GM23338 (cell line): ENCODE measurements around the gene PPP2R5D. TPM values are rescaled to one million over a fixed set of nuclear protein-coding genes. Genes with fewer than 3 reads are reported as not detected.

Experiments used
- ATAC-seq: fragments of 200-7000 bp; cut with Tn5 transposase; 3 replicates; pipeline ENCODE4 v1.9.1; 2020
- DNase-seq: peaks from one replicate; pipeline ENCODE4 v3.0.0-alpha.2; 2015; ENCODE audit warnings: low spot score
- H2AFZ ChIP-seq: fragments of 200-600 bp; sonication (generic); 2 replicates; pipeline ENCODE4 v1.8.0; 2016; ENCODE audit warnings: antibody characterized with exemption, mild to moderate bottlenecking, moderate library complexity
- H3F3A ChIP-seq: fragments of 200-600 bp; sonication (generic); replicated peaks from 2 replicates; pipeline ENCODE4 v1.8.0; 2017; ENCODE audit warnings: antibody characterized with exemption, mixed run types, low read depth
- H3K27ac ChIP-seq: fragments of 200-600 bp; sonication (generic); 2 replicates; pipeline ENCODE4 v1.6.1; 2016; ENCODE audit warnings: low read depth
- H3K27me3 ChIP-seq: fragments of 200-600 bp; sonication (generic); 2 replicates; pipeline ENCODE4 v1.8.0; 2016; ENCODE audit warnings: mild to moderate bottlenecking, mixed run types, moderate library complexity; ENCODE audit not compliant: insufficient read depth
- H3K36me3 ChIP-seq: fragments of 200-600 bp; sonication (generic); 2 replicates; pipeline ENCODE4 v1.8.0; 2016; ENCODE audit warnings: mild to moderate bottlenecking; ENCODE audit not compliant: insufficient read depth
- H3K4me1 ChIP-seq: fragments of 200-600 bp; sonication (generic); 2 replicates; pipeline ENCODE4 v1.8.0; 2016; ENCODE audit warnings: mild to moderate bottlenecking, moderate library complexity; ENCODE audit not compliant: insufficient read depth
- H3K4me2 ChIP-seq: fragments of 200-600 bp; sonication (generic); 2 replicates; pipeline ENCODE4 v1.7.1; 2017; ENCODE audit warnings: mixed run types
- H3K4me3 ChIP-seq: fragments of 200-600 bp; sonication (generic); 2 replicates; pipeline ENCODE4 v1.6.1; 2016; ENCODE audit warnings: mixed run types
- H3K79me2 ChIP-seq: fragments of 200-600 bp; sonication (generic); replicated peaks from 2 replicates; pipeline ENCODE4 v1.8.0; 2017; ENCODE audit warnings: mild to moderate bottlenecking; ENCODE audit not compliant: insufficient read depth
- H3K9me2 ChIP-seq: fragments of 200-600 bp; sonication (generic); 2 replicates; pipeline ENCODE4 v1.8.0; 2017; ENCODE audit not compliant: insufficient read depth
- H4K20me1 ChIP-seq: fragments of 200-600 bp; sonication (generic); replicated peaks from 2 replicates; pipeline ENCODE4 v1.8.0; 2017; ENCODE audit warnings: mild to moderate bottlenecking; ENCODE audit not compliant: insufficient read depth
- H3K27ac Mint-ChIP-seq: 2 replicates; pipeline ENCODE4 v1.8.0; 2020; ENCODE audit warnings: inconsistent platforms, mild to moderate bottlenecking, moderate library complexity, mixed read lengths
- H3K27me3 Mint-ChIP-seq: 3 replicates; pipeline ENCODE4 v1.8.0; 2022; ENCODE audit warnings: low read depth, mild to moderate bottlenecking, moderate library complexity, mixed read lengths, inconsistent platforms; ENCODE audit not compliant: insufficient read depth, poor library complexity
- H3K36me3 Mint-ChIP-seq: 3 replicates; pipeline ENCODE4 v1.8.0; 2021; ENCODE audit warnings: low read depth, mild to moderate bottlenecking, inconsistent platforms, moderate library complexity, mixed read lengths
- H3K4me1 Mint-ChIP-seq: 3 replicates; pipeline ENCODE4 v1.8.0; 2020; ENCODE audit warnings: mild to moderate bottlenecking, inconsistent platforms, mixed read lengths
- H3K4me3 Mint-ChIP-seq: 3 replicates; pipeline ENCODE4 v1.8.0; 2021; ENCODE audit warnings: moderate library complexity, mild to moderate bottlenecking, inconsistent platforms, mixed read lengths
- H3K9me3 Mint-ChIP-seq: 3 replicates; pipeline ENCODE4 v1.8.0; 2020; ENCODE audit warnings: moderate library complexity, mild to moderate bottlenecking, inconsistent platforms, mixed read lengths
- CREB1 ChIP-seq: fragments of 250-450 bp; sonication (Bioruptor Pico); IDR thresholded peaks from 2 replicates; pipeline ENCODE4 v1.5.0; 2020; ENCODE audit warnings: low read depth, mild to moderate bottlenecking, moderate library complexity
- CTCF ChIP-seq, 2 experiments: fragments of 200-600 bp in 1 of 2; sonication (generic) in 1 of 2; conservative IDR thresholded peaks; 2 replicates each; pipeline versions ENCODE4 v1.5.1 to v1.6.1; 2016 to 2017; ENCODE audit warnings: antibody characterized with exemption in 2 of 2, low read depth in 2 of 2, mild to moderate bottlenecking in 2 of 2, moderate library complexity in 1 of 2
- EZH2 ChIP-seq: fragments of 200-600 bp; sonication (generic); IDR thresholded peaks from one replicate; pipeline ENCODE4 v1.8.0; 2017; ENCODE audit warnings: antibody characterized with exemption, mild to moderate bottlenecking, low read depth; ENCODE audit not compliant: unreplicated experiment
- EZH2phosphoT487 ChIP-seq: fragments of 200-600 bp; sonication (generic); IDR thresholded peaks from one replicate; pipeline ENCODE4 v1.8.1; 2018; ENCODE audit warnings: antibody characterized with exemption; ENCODE audit not compliant: unreplicated experiment
- JUNB ChIP-seq: IDR thresholded peaks from one replicate; pipeline ENCODE4 v1.6.1; 2016; ENCODE audit warnings: antibody characterized with exemption; ENCODE audit not compliant: unreplicated experiment
- NANOG ChIP-seq: IDR thresholded peaks from 2 replicates; pipeline ENCODE4 v1.6.1; 2016; ENCODE audit warnings: antibody characterized with exemption, borderline replicate concordance
- REST ChIP-seq: IDR thresholded peaks from one replicate; pipeline ENCODE4 v1.6.1; 2018; ENCODE audit warnings: antibody characterized with exemption; ENCODE audit not compliant: unreplicated experiment
- STAT1 ChIP-seq: IDR thresholded peaks from one replicate; pipeline ENCODE4 v1.6.1; 2016; ENCODE audit warnings: antibody characterized with exemption; ENCODE audit not compliant: unreplicated experiment
- ZNF331 ChIP-seq: fragments of 250-450 bp; sonication (Bioruptor Pico); IDR thresholded peaks from 2 replicates; pipeline ENCODE4 v1.5.0; 2020; ENCODE audit warnings: low read depth, mild to moderate bottlenecking, moderate library complexity
- polyA plus RNA-seq: library from polyadenylated mRNA; unstranded; fragments of >200 nt; fragmentation: Nextera tagmentation; extraction: Ambion mirVana; gene quantifications from 2 replicates; pipeline ENCODE4 v1.2.1, GENCODE V29; 2016
- total RNA-seq: library from RNA; depleted of rRNA; stranded (reverse); fragments of >200 nt; shearing (Covaris generic); gene quantifications from 2 replicates; pipeline ENCODE4 v1.2.3, GENCODE V29; 2014

The PPP2R5D gene
- total and polyA plus RNA-seq, 2 experiments from 2014 or later: 20.0 to 55.3 TPM

GRCh38 chr6:42978839-42979522 is 5.4 kb upstream of the PPP2R5D start, which contains the start of gene PEX6 (continued):
- TF ChIP-seq REST: no peak
- TF ChIP-seq CTCF (conservative IDR thresholded peaks at IDR 0.05; ENCODE audit: low read depth in 2 of 2): no peak
- no peak for TF ChIP-seq EZH2
- TF ChIP-seq ZNF331 (CRISPR knock-in tag): no peak
- no peak for TF ChIP-seq EZH2phosphoT487
- TF ChIP-seq NANOG: no peak

GRCh38 chr6:42979523-42980177 is 4.7 kb upstream of the PPP2R5D start:
- Histone ChIP-seq H3K79me2 (peaks cover 5% of the 10 kb centered on the region; the same call in 1 of the 2 replicates), H3F3A (peaks cover 15% of the 10 kb centered on the region; the same call in 1 of the 2 replicates), H4K20me1 (no peaks in the 10 kb centered on the region; the same call in 1 of the 2 replicates), H3K4me2 (peak overlapping the region; percentile 75), H3K9me2 (no peaks in the 10 kb centered on the region), H3K4me3 (peak overlapping the region; percentile 99), H2AFZ (peak overlapping the region; percentile 92), H3K4me1 (peaks cover 12% of the 10 kb centered on the region), H3K27me3 (no peaks in the 10 kb centered on the region), H3K36me3 (no peaks in the 10 kb centered on the region), H3K27ac (peak overlapping the region; percentile 84)
- DNase-seq (no peak), ATAC-seq (peak; percentile 6)
- Mint-ChIP-seq H3K27me3 (peaks cover 8% of the 10 kb centered on the region), H3K9me3 (no peaks in the 10 kb centered on the region), H3K36me3 (no peaks in the 10 kb centered on the region), H3K4me1 (peaks cover 15% of the 10 kb centered on the region), H3K4me3 (peak overlapping the region; percentile 81), H3K27ac (peak overlapping the region; percentile 94)
- TF ChIP-seq EZH2phosphoT487 (no peak), STAT1 (no peak), JUNB (no peak), CTCF (conservative IDR thresholded peaks at IDR 0.05; ENCODE audit: low read depth in 2 of 2) (no peak), CREB1 (CRISPR knock-in tag) (no peak)
